Activated CD8-positive, alpha-beta memory T cell treated with anti-CD3 and anti-CD28 coated beads, Interleukin-2, amount 50 U/mL, for 24 hours (primary cell): Measurements from ENCODE around the gene ARMC9.
"Not testable (repeated sequence)": the region's sequence is repeated elsewhere in the genome, so short reads cannot be mapped to it uniquely, and the experiment has no call there.

Experiments used
- DNase-seq: peaks from one replicate; pipeline ENCODE4 v3.0.0-alpha.2; 2020; ENCODE audit errors: extremely low read depth

Gene ARMC9

GRCh38 chr2:231181860-231182512, 16.4 kb upstream of the ARMC9 start:
- DNase-seq, result no peak

GRCh38 chr2:231182513-231182899, 15.9 kb upstream of the ARMC9 start:
- DNase-seq, result no peak

- no peak for DNase-seq
Measured at GRCh38 chr2:231183851-231184250, 14.6 kb upstream of the ARMC9 start.

- DNase-seq, result no peak
Measured at GRCh38 chr2:231184319-231184718, 14.1 kb upstream of the ARMC9 start.

- DNase-seq, result no peak
Measured at GRCh38 chr2:231185050-231185725, 13.2 kb upstream of the ARMC9 start.

GRCh38 chr2:231185886-231186285, 12.5 kb upstream of the ARMC9 start:
- no peak for DNase-seq

GRCh38 chr2:231186325-231186724, 12.1 kb upstream of the ARMC9 start:
- no peak for DNase-seq

GRCh38 chr2:231187736-231188505, 10.5 kb upstream of the ARMC9 start:
- no peak for DNase-seq

- DNase-seq, result no peak
Measured at GRCh38 chr2:231188506-231189170, 9.8 kb upstream of the ARMC9 start.

GRCh38 chr2:231189171-231189530, 9.3 kb upstream of the ARMC9 start:
- DNase-seq, result no peak

- DNase-seq, result no peak
Measured at GRCh38 chr2:231189571-231190495, 8.6 kb upstream of the ARMC9 start.

GRCh38 chr2:231190531-231191197, 7.8 kb upstream of the ARMC9 start:
- DNase-seq, result no peak

- DNase-seq, result no peak
Measured at GRCh38 chr2:231191896-231192872, 6.2 kb upstream of the ARMC9 start.

GRCh38 chr2:231193216-231193615, 5.2 kb upstream of the ARMC9 start:
- DNase-seq, result no peak

GRCh38 chr2:231196592-231196991, 1.8 kb upstream of the ARMC9 start:
- no peak for DNase-seq

GRCh38 chr2:231197196-231197595, 1.2 kb upstream of the ARMC9 start:
- not testable (repeated sequence) for DNase-seq

- no peak for DNase-seq
Measured at GRCh38 chr2:231197706-231198290, 633 bp upstream of the ARMC9 start.

GRCh38 chr2:231199219-231199618, 788 bp downstream of the ARMC9 start:
- no peak for DNase-seq

GRCh38 chr2:231200805-231201474, 2.5 kb downstream of the ARMC9 start:
- DNase-seq, result no peak
